Transverse colon (tissue), 4 donors: ENCODE results near the gene SACM1L.

Source experiments
- EP300 ChIP-seq: sonication (generic); formaldehyde crosslinking; IDR thresholded peaks from one replicate; pipeline ENCODE4 v1.6.1; 2017; ENCODE audit warnings: antibody characterized with exemption, low read depth
- POLR2A ChIP-seq: fragments of 450-650 bp; IDR thresholded peaks from one replicate; pipeline ENCODE4 v1.6.1; 2016; ENCODE audit warnings: antibody characterized with exemption, mild to moderate bottlenecking, moderate library complexity
- POLR2AphosphoS5 ChIP-seq, 3 donors: sonication (generic); formaldehyde crosslinking; IDR thresholded peaks; one replicate each; pipeline ENCODE4 v1.6.1; 2016; ENCODE audit warnings: antibody characterized with exemption in 3 of 3
- TF ChIP-seq, protein P1 (sequence below), 5 experiments: fragments of 200-600 bp in 3 of 5; fragments of 450-650 bp in 2 of 5; sonication (generic) in 3 of 5; IDR thresholded peaks; 1 replicate in 2 of 5; 2 replicates in 3 of 5; pipeline ENCODE4 v1.5.1; 2016 to 2017; ENCODE audit warnings: antibody characterized with exemption in 5 of 5, inconsistent platforms in 3 of 5, mild to moderate bottlenecking in 2 of 5, moderate library complexity in 1 of 5

DNA sequence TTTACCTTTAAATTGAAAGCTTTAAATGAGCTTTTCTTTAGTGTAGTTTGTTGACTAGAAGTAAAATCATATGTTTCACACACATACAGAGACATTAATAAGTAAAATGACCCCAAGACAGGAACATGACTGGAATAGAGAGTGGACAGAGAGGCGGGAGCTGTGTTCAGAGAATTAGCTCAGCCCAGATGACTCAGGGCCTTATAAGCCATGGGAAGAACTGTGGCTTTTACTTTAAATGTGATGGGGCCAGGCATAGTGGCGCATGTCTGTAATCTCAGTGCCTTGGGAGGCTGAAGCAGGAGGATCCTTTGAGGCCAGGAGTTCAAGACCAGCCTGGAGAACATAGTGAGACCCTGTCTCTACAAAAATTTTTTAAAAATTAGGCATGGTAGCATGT is 26.7 kb downstream of the SACM1L start:
- TF ChIP-seq, protein P1, sequence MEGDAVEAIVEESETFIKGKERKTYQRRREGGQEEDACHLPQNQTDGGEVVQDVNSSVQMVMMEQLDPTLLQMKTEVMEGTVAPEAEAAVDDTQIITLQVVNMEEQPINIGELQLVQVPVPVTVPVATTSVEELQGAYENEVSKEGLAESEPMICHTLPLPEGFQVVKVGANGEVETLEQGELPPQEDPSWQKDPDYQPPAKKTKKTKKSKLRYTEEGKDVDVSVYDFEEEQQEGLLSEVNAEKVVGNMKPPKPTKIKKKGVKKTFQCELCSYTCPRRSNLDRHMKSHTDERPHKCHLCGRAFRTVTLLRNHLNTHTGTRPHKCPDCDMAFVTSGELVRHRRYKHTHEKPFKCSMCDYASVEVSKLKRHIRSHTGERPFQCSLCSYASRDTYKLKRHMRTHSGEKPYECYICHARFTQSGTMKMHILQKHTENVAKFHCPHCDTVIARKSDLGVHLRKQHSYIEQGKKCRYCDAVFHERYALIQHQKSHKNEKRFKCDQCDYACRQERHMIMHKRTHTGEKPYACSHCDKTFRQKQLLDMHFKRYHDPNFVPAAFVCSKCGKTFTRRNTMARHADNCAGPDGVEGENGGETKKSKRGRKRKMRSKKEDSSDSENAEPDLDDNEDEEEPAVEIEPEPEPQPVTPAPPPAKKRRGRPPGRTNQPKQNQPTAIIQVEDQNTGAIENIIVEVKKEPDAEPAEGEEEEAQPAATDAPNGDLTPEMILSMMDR (IDR thresholded peaks at IDR 0.05): no peak
- TF ChIP-seq POLR2A (no peak), EP300 (no peak), POLR2AphosphoS5 (IDR thresholded peaks at IDR 0.05) (no peak)
